Neural progenitor cell (in vitro differentiated cells): ENCODE measurements around the gene VPS13D. TPM values are rescaled to one million over a fixed set of nuclear protein-coding genes. Genes with fewer than 3 reads are reported as not detected.

Experiments
- DNase-seq: peaks from one replicate; pipeline ENCODE4 v3.0.0-alpha.2; 2016; ENCODE audit warnings: low spot score
- H2AFZ ChIP-seq: fragments of 200-600 bp; sonication (generic); replicated peaks from 2 replicates; pipeline ENCODE4 v1.6.1; 2016; ENCODE audit warnings: antibody characterized with exemption
- H3F3A ChIP-seq: fragments of 200-600 bp; sonication (generic); 2 replicates; pipeline ENCODE4 v1.6.1; 2016; ENCODE audit warnings: antibody characterized with exemption, low read depth
- H3K27ac ChIP-seq: fragments of 200-600 bp; sonication (generic); 2 replicates; pipeline ENCODE4 v1.5.1; 2016; ENCODE audit warnings: mild to moderate bottlenecking
- H3K27me3 ChIP-seq: fragments of 200-600 bp; sonication (generic); 2 replicates; pipeline ENCODE4 v1.6.1; 2016; ENCODE audit warnings: mild to moderate bottlenecking, moderate library complexity
- H3K36me3 ChIP-seq: fragments of 200-600 bp; sonication (generic); 2 replicates; pipeline ENCODE4 v1.5.1; 2016
- H3K4me1 ChIP-seq: fragments of 200-600 bp; sonication (generic); 2 replicates; pipeline ENCODE4 v1.6.1; 2016; ENCODE audit warnings: mixed run types
- H3K4me2 ChIP-seq: fragments of 200-600 bp; sonication (generic); 2 replicates; pipeline ENCODE4 v1.6.1; 2016
- H3K4me3 ChIP-seq: fragments of 200-600 bp; sonication (generic); 2 replicates; pipeline ENCODE4 v1.5.1; 2016
- H3K79me2 ChIP-seq: fragments of 200-600 bp; sonication (generic); 2 replicates; pipeline ENCODE4 v1.6.1; 2016; ENCODE audit warnings: low read depth
- H3K9ac ChIP-seq: fragments of 200-600 bp; sonication (generic); 2 replicates; pipeline ENCODE4 v1.6.1; 2016
- H3K9me3 ChIP-seq: fragments of 200-600 bp; sonication (generic); 2 replicates; pipeline ENCODE4 v1.5.1; 2016; ENCODE audit warnings: low read depth
- H4K20me1 ChIP-seq: fragments of 200-600 bp; sonication (generic); 2 replicates; pipeline ENCODE4 v1.6.1; 2016; ENCODE audit warnings: low read depth
- H3K27ac Mint-ChIP-seq: 3 replicates; pipeline ENCODE4 v1.8.0; 2021; ENCODE audit warnings: mixed read lengths
- H3K27me3 Mint-ChIP-seq: 2 replicates; pipeline ENCODE4 v1.8.0; 2022; ENCODE audit warnings: low read depth, mild to moderate bottlenecking, inconsistent platforms, moderate library complexity, mixed read lengths; ENCODE audit not compliant: insufficient read depth
- H3K36me3 Mint-ChIP-seq: 3 replicates; pipeline ENCODE4 v1.8.0; 2021; ENCODE audit warnings: mixed read lengths
- H3K4me1 Mint-ChIP-seq: 3 replicates; pipeline ENCODE4 v1.8.0; 2021; ENCODE audit warnings: mixed read lengths
- H3K4me3 Mint-ChIP-seq: 3 replicates; pipeline ENCODE4 v1.8.0; 2021; ENCODE audit warnings: mild to moderate bottlenecking, moderate library complexity, mixed read lengths
- H3K9me3 Mint-ChIP-seq: 3 replicates; pipeline ENCODE4 v1.8.0; 2020; ENCODE audit warnings: mixed read lengths
- EZH2 ChIP-seq: fragments of 200-600 bp; sonication (generic); IDR thresholded peaks from 2 replicates; pipeline ENCODE4 v1.6.1; 2017; ENCODE audit warnings: antibody characterized with exemption, mild to moderate bottlenecking, moderate library complexity
- EZH2phosphoT487 ChIP-seq: fragments of 200-600 bp; sonication (generic); IDR thresholded peaks from 2 replicates; pipeline ENCODE4 v1.6.1; 2017; ENCODE audit warnings: antibody characterized with exemption
- total RNA-seq: library from RNA; depleted of rRNA; stranded (reverse); fragments of >200 nt; gene quantifications from 2 replicates; pipeline ENCODE4 v1.2.3, GENCODE V29; 2015; ENCODE audit warnings: low replicate concordance
- TF ChIP-seq, protein P1 (sequence below): fragments of 200-600 bp; sonication (generic); IDR thresholded peaks from 2 replicates; pipeline ENCODE4 v1.5.1; 2017; ENCODE audit warnings: antibody characterized with exemption, mild to moderate bottlenecking

Gene VPS13D
- total RNA-seq, 1 donor from 2014 or later = 16.4 TPM

DNA sequence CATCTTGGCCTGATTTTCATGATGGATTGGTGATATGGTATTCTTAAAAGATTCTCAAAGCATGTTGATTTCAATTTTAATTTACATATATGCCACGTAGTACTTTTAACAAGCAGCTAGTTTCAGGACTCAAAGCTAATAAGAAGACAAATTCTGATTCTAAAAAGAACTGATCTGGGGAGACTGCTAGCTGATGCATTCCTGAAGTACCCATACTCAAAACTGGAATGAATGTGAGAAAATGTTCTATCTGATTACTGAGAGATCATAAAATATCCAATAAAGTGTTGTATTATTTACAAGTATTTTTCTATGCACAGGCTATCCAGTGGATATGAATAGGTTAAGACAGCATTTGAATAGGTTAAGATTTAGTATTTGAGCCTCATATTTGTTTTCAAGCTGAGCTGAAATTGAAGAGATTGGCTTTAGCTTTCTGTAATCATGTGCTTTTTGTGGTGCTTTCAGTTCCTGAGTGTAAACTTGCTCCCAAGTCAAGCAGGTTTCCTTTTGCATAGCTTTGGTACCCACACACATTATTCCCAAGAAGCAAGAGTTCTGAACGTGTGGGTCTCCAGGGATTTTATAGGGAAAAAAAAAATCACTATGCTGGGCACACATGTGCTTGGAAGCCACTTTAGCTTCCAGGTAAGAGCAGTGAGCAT is 114.1 kb downstream of the VPS13D start:
- no peaks in the 10 kb centered on the region for H3K79me2 ChIP-seq
- Mint-ChIP-seq H3K4me1 (no peaks in the 10 kb centered on the region), H3K27ac (no peak overlapping the region), H3K36me3 (peaks cover 27% of the 10 kb centered on the region), H3K4me3 (no peak overlapping the region), H3K9me3 (no peaks in the 10 kb centered on the region), H3K27me3 (no peaks in the 10 kb centered on the region)
- no peaks in the 10 kb centered on the region for H4K20me1 ChIP-seq
- H3K4me3 ChIP-seq = no peak overlapping the region
- no peaks in the 10 kb centered on the region for H3K36me3 ChIP-seq
- TF ChIP-seq, protein P1, sequence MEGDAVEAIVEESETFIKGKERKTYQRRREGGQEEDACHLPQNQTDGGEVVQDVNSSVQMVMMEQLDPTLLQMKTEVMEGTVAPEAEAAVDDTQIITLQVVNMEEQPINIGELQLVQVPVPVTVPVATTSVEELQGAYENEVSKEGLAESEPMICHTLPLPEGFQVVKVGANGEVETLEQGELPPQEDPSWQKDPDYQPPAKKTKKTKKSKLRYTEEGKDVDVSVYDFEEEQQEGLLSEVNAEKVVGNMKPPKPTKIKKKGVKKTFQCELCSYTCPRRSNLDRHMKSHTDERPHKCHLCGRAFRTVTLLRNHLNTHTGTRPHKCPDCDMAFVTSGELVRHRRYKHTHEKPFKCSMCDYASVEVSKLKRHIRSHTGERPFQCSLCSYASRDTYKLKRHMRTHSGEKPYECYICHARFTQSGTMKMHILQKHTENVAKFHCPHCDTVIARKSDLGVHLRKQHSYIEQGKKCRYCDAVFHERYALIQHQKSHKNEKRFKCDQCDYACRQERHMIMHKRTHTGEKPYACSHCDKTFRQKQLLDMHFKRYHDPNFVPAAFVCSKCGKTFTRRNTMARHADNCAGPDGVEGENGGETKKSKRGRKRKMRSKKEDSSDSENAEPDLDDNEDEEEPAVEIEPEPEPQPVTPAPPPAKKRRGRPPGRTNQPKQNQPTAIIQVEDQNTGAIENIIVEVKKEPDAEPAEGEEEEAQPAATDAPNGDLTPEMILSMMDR = no peak
- TF ChIP-seq EZH2phosphoT487 (no peak), EZH2 (no peak)
- no peaks in the 10 kb centered on the region for H3F3A ChIP-seq
- no peaks in the 10 kb centered on the region for H3K27me3 ChIP-seq
- DNase-seq = no peak
- H3K27ac ChIP-seq = no peak overlapping the region
- no peaks in the 10 kb centered on the region for H3K9me3 ChIP-seq
- no peak overlapping the region for H3K4me2 ChIP-seq
- H3K9ac ChIP-seq = no peak overlapping the region
- H2AFZ ChIP-seq = no peak overlapping the region
- peaks cover 11% of the 10 kb centered on the region for H3K4me1 ChIP-seq

DNA sequence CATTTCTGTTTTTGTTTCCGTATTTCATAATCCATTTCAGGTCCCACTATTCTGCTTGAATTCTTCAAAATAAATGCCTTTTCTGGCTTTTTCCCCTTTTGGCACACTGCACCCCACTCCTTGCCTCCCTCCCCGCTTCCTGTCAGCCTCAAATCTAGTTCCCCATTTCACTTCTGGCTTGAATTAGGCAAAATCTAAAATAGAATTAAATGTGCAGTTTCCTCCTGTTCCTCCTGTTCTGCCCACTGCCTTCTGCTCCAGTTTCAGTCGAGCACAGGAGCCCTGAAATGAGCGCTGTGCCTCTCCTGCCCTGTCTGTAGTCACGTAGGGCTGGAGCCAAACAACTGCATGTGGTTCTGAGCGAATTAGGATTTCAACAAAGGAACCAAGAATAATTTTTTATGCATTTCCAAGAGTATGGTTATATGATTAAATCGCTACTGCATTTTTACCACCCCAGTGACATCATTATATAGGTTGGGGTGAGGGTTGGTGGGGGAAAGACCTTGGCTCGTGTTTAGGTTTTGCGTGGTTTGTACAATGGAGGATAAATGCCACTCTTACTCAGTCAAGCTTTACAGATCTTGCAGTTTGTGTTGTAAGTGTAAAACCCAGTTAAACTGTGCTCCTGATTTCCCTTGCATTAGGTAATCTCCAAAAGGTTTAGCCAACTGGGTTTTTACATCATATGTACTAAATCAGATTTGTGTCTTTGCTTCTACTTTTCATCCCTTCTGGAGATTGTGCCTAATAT is 114.9 kb downstream of the VPS13D start:
- Mint-ChIP-seq H3K4me1 (no peaks in the 10 kb centered on the region), H3K27ac (no peak overlapping the region), H3K27me3 (no peaks in the 10 kb centered on the region), H3K4me3 (no peak overlapping the region), H3K9me3 (peaks cover 2% of the 10 kb centered on the region), H3K36me3 (peaks cover 34% of the 10 kb centered on the region)
- Histone ChIP-seq H3K27me3 (no peaks in the 10 kb centered on the region), H3K79me2 (no peaks in the 10 kb centered on the region), H3F3A (no peaks in the 10 kb centered on the region), H3K4me2 (no peak overlapping the region), H2AFZ (no peak overlapping the region), H3K4me3 (no peak overlapping the region), H3K27ac (no peak overlapping the region), H3K4me1 (peaks cover 8% of the 10 kb centered on the region), H3K9me3 (no peaks in the 10 kb centered on the region), H4K20me1 (no peaks in the 10 kb centered on the region), H3K36me3 (peaks cover 5% of the 10 kb centered on the region), H3K9ac (no peak overlapping the region)
- no peak for TF ChIP-seq EZH2
- no peak for TF ChIP-seq EZH2phosphoT487
- TF ChIP-seq, protein P1 = no peak
- DNase-seq = no peak

DNA sequence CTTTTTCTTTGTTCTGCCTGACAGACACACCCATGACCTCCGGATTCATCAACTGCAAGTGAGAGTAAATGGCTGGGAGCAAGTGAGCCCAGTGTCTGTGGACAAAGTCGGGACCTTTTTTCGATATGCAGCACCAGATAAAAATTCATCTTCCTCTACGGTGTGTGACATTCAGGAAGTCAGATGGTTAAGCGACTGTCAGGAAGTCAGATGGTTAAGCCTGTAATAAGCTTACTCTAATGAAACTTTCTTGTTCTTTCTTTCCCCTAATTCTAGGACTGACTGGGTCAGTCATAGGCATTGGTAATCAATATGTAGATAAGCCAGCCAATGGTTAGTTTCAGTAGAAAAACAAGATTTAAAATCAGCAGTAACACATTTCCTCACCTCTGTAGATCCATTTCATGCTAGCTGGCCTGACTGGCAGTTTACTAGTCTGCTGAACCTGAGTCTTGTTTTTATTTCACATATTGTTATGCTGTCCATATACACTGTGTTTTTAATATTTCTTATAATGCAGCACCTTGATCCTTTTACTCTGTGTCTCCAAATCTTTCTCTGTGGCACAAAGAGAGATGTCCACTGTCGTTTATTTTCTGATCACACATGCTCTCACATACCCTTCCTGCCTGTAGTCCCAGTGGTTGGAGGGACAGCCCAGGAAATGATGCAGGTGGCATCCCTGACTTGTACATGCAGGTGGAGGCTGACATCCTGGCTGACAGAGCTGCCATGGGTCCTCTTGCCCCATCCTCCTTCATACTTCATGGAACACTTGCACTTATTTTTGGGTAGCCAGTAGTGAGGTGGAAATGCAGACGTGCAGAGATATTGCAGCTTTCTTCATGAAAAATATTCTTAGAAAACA is 115.8 kb downstream of the VPS13D start:
- Mint-ChIP-seq H3K9me3 (peaks cover 6% of the 10 kb centered on the region), H3K4me3 (no peak overlapping the region), H3K27me3 (no peaks in the 10 kb centered on the region), H3K27ac (no peak overlapping the region), H3K4me1 (no peaks in the 10 kb centered on the region), H3K36me3 (peaks cover 41% of the 10 kb centered on the region)
- H3K9me3 ChIP-seq = no peaks in the 10 kb centered on the region
- no peaks in the 10 kb centered on the region for H3K79me2 ChIP-seq
- H2AFZ ChIP-seq = no peak overlapping the region
- H3K4me2 ChIP-seq = no peak overlapping the region
- H3K4me3 ChIP-seq = no peak overlapping the region
- no peak for TF ChIP-seq EZH2
- TF ChIP-seq, protein P1 = no peak
- TF ChIP-seq EZH2phosphoT487 = no peak
- DNase-seq = no peak
- H4K20me1 ChIP-seq = no peaks in the 10 kb centered on the region
- no peaks in the 10 kb centered on the region for H3F3A ChIP-seq
- H3K4me1 ChIP-seq = no peaks in the 10 kb centered on the region
- no peak overlapping the region for H3K27ac ChIP-seq
- no peak overlapping the region for H3K9ac ChIP-seq
- no peaks in the 10 kb centered on the region for H3K27me3 ChIP-seq
- H3K36me3 ChIP-seq = peaks cover 10% of the 10 kb centered on the region
